ENCODE results near the gene ACAD8. TPM values are rescaled to one million over a fixed set of nuclear protein-coding genes. Genes with fewer than 3 reads are reported as not detected.

ACAD8 gene
- polyA plus RNA-seq, 1 donor (not counting 4 experiments of a cell fraction or from before 2014, with no cell fraction given), result 21.7 TPM

- no peaks in the 10 kb centered on the region for H3K36me3 ChIP-seq (ENCODE audit: control insufficient read depth in 2 of 2, extremely low read depth in 1 of 2, insufficient read depth in 2 of 2, low read length in 2 of 2)
- H3K27ac ChIP-seq (ENCODE audit: control insufficient read depth, insufficient read depth, low read length), result no peak overlapping the region
- peak overlapping the region; percentile 67 to 93 (median 68) for H3K4me3 ChIP-seq (ENCODE audit: control insufficient read depth in 2 of 3, extremely low read depth in 1 of 3, insufficient read depth in 2 of 3, low read depth in 1 of 3, low read length in 3 of 3)
- TF ChIP-seq EZH2 (IDR thresholded peaks at IDR 0.05; ENCODE audit: low read length), result no peak
- TF ChIP-seq, protein P1, sequence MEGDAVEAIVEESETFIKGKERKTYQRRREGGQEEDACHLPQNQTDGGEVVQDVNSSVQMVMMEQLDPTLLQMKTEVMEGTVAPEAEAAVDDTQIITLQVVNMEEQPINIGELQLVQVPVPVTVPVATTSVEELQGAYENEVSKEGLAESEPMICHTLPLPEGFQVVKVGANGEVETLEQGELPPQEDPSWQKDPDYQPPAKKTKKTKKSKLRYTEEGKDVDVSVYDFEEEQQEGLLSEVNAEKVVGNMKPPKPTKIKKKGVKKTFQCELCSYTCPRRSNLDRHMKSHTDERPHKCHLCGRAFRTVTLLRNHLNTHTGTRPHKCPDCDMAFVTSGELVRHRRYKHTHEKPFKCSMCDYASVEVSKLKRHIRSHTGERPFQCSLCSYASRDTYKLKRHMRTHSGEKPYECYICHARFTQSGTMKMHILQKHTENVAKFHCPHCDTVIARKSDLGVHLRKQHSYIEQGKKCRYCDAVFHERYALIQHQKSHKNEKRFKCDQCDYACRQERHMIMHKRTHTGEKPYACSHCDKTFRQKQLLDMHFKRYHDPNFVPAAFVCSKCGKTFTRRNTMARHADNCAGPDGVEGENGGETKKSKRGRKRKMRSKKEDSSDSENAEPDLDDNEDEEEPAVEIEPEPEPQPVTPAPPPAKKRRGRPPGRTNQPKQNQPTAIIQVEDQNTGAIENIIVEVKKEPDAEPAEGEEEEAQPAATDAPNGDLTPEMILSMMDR (optimal IDR thresholded peaks at IDR 0.05 in 1 of 3, IDR thresholded peaks at IDR 0.05 in 1 of 3, conservative IDR thresholded peaks at IDR 0.05 in 1 of 3; ENCODE audit: extremely low read depth in 1 of 3, insufficient read depth in 2 of 3, low read length in 3 of 3), result peak in 1 of 3 experiments; percentile 4
- no peaks in the 10 kb centered on the region for H3K9me1 ChIP-seq (ENCODE audit: control insufficient read depth, extremely low read depth, insufficient read depth, low read length)
- peak overlapping the region; percentile 62 for H2AFZ ChIP-seq (ENCODE audit: control insufficient read depth, low read length)
- dilution Hi-C loops (cut with MboI; ENCODE audit: extremely low pct_ligation_motif_present, low sequenced_read_pairs), result no loop called here
- H3K9me3 ChIP-seq (ENCODE audit: control insufficient read depth, low read depth, low read length), result no peaks in the 10 kb centered on the region
- peak overlapping the region; percentile 63 for H3K4me2 ChIP-seq (ENCODE audit: control insufficient read depth, extremely low read depth, insufficient read depth, low read depth, low read length)
- FAIRE-seq (no peak), DNase-seq (ENCODE audit: low read depth, low spot score) (no peak)
- H3K4me1 ChIP-seq (ENCODE audit: control insufficient read depth, extremely low read depth, insufficient read depth, low read length), result peaks cover 11% of the 10 kb centered on the region
- H4K20me1 ChIP-seq (ENCODE audit: control insufficient read depth, extremely low read depth, insufficient read depth, low read length), result no peaks in the 10 kb centered on the region
- H3K79me2 ChIP-seq (ENCODE audit: control insufficient read depth, insufficient read depth, low read length), result peaks cover 15% of the 10 kb centered on the region
- H3K27me3 ChIP-seq (ENCODE audit: control insufficient read depth, extremely low read depth, insufficient read depth, low read length), result no peaks in the 10 kb centered on the region
- peak overlapping the region; percentile 76 for H3K9ac ChIP-seq (ENCODE audit: control insufficient read depth, extremely low read depth, insufficient read depth, low read length)
Observed at GRCh38 chr11:134276396-134277182, 23.2 kb downstream of the ACAD8 start.

GRCh38 chr11:134277183-134278001 is 24.0 kb downstream of the ACAD8 start:
- DNase-seq (ENCODE audit: low read depth, low spot score) (no peak), FAIRE-seq (no peak)
- Histone ChIP-seq H3K27me3 (ENCODE audit: control insufficient read depth, extremely low read depth, insufficient read depth, low read length) (no peaks in the 10 kb centered on the region), H3K9ac (ENCODE audit: control insufficient read depth, extremely low read depth, insufficient read depth, low read length) (no peak overlapping the region), H3K4me2 (ENCODE audit: control insufficient read depth, extremely low read depth, insufficient read depth, low read depth, low read length) (peak overlapping the region; percentile 63), H3K4me3 (ENCODE audit: control insufficient read depth in 2 of 3, extremely low read depth in 1 of 3, insufficient read depth in 2 of 3, low read depth in 1 of 3, low read length in 3 of 3) (peak overlapping the region in 2 of 3 experiments; percentile 4 to 67), H3K4me1 (ENCODE audit: control insufficient read depth, extremely low read depth, insufficient read depth, low read length) (peaks cover 11% of the 10 kb centered on the region), H3K9me1 (ENCODE audit: control insufficient read depth, extremely low read depth, insufficient read depth, low read length) (no peaks in the 10 kb centered on the region), H3K9me3 (ENCODE audit: control insufficient read depth, low read depth, low read length) (no peaks in the 10 kb centered on the region), H3K36me3 (ENCODE audit: control insufficient read depth in 2 of 2, extremely low read depth in 1 of 2, insufficient read depth in 2 of 2, low read length in 2 of 2) (no peaks in the 10 kb centered on the region), H2AFZ (ENCODE audit: control insufficient read depth, low read length) (no peak overlapping the region), H4K20me1 (ENCODE audit: control insufficient read depth, extremely low read depth, insufficient read depth, low read length) (no peaks in the 10 kb centered on the region), H3K27ac (ENCODE audit: control insufficient read depth, insufficient read depth, low read length) (no peak overlapping the region), H3K79me2 (ENCODE audit: control insufficient read depth, insufficient read depth, low read length) (peaks cover 15% of the 10 kb centered on the region)
- dilution Hi-C loops (cut with MboI; ENCODE audit: extremely low pct_ligation_motif_present, low sequenced_read_pairs), result no loop called here
- TF ChIP-seq, protein P1 (optimal IDR thresholded peaks at IDR 0.05 in 1 of 3, IDR thresholded peaks at IDR 0.05 in 1 of 3, conservative IDR thresholded peaks at IDR 0.05 in 1 of 3; ENCODE audit: extremely low read depth in 1 of 3, insufficient read depth in 2 of 3, low read length in 3 of 3), result no peak
- no peak for TF ChIP-seq EZH2 (IDR thresholded peaks at IDR 0.05; ENCODE audit: low read length)

All from keratinocyte (primary cell).